ENCODE measurements around the gene GDF15.

- TF ChIP-seq CTCF (IDR thresholded peaks at IDR 0.05) = no peak
- no peak for TF ChIP-seq POLR2A (IDR thresholded peaks at IDR 0.05)
Observed at GRCh38 chr19:18368504-18369222, 17.3 kb upstream of the GDF15 start.

Measured in lower leg skin (tissue), 3 donors.